Mesenchymal stem cell (in vitro differentiated cells and primary cell): ENCODE data around the gene SELENON.

Experiments used
- DNase-seq: peaks from one replicate; pipeline ENCODE4 v3.0.0-alpha.2; 2013
- H2AFZ ChIP-seq: one replicate; pipeline ENCODE4 v1.6.1; 2013; ENCODE audit warnings: low read depth, mild to moderate bottlenecking, control low read depth, inconsistent platforms, low read length, moderate library complexity
- H2AK5ac ChIP-seq: 2 replicates; pipeline ENCODE4 v1.6.1; 2013; ENCODE audit warnings: low read length, moderate library complexity, mild to moderate bottlenecking, inconsistent platforms; ENCODE audit not compliant: severe bottlenecking
- H2BK120ac ChIP-seq: one replicate; pipeline ENCODE4 v1.6.1; 2013; ENCODE audit warnings: low read depth, mild to moderate bottlenecking, inconsistent platforms, low read length, moderate library complexity
- H2BK12ac ChIP-seq, 2 experiments: one replicate each; pipeline ENCODE4 v1.6.1; 2013; ENCODE audit warnings: inconsistent platforms in 2 of 2, low read length in 2 of 2, mild to moderate bottlenecking in 2 of 2, moderate library complexity in 2 of 2, control low read depth in 1 of 2
- H2BK15ac ChIP-seq: one replicate; pipeline ENCODE4 v1.6.1; 2013; ENCODE audit warnings: mild to moderate bottlenecking, low read depth, inconsistent platforms; ENCODE audit not compliant: poor library complexity, severe bottlenecking
- H2BK5ac ChIP-seq: 2 replicates; pipeline ENCODE4 v1.6.1; 2013; ENCODE audit warnings: low read depth, mild to moderate bottlenecking, low read length, control low read depth, inconsistent platforms; ENCODE audit not compliant: poor library complexity, severe bottlenecking
- H3K14ac ChIP-seq, 2 experiments: one replicate each; pipeline ENCODE4 v1.6.1; 2013; ENCODE audit warnings: inconsistent platforms in 2 of 2, low read length in 2 of 2, control low read depth in 1 of 2, mild to moderate bottlenecking in 1 of 2, moderate library complexity in 1 of 2
- H3K18ac ChIP-seq, 2 experiments: one replicate each; pipeline ENCODE4 v1.6.1; 2013; ENCODE audit warnings: inconsistent platforms in 2 of 2, low read length in 2 of 2, control low read depth in 1 of 2, low read depth in 1 of 2, mild to moderate bottlenecking in 1 of 2
- H3K23ac ChIP-seq, 2 experiments: one replicate each; pipeline ENCODE4 v1.6.1; 2013; ENCODE audit warnings: inconsistent platforms in 2 of 2, low read length in 2 of 2, mild to moderate bottlenecking in 2 of 2, moderate library complexity in 2 of 2, control low read depth in 1 of 2
- H3K27ac ChIP-seq: 2 replicates; pipeline ENCODE4 v1.5.1; 2013; ENCODE audit warnings: mild to moderate bottlenecking, moderate library complexity, low read length, control low read depth, inconsistent platforms; ENCODE audit not compliant: poor library complexity, severe bottlenecking
- H3K27me3 ChIP-seq, 2 experiments: 2 replicates each; pipeline versions ENCODE4 v1.6.1 to v1.7.0; 2013; ENCODE audit warnings: low read length in 2 of 2, mild to moderate bottlenecking in 2 of 2, moderate library complexity in 2 of 2, control low read depth in 1 of 2, inconsistent platforms in 1 of 2; ENCODE audit not compliant: control insufficient read depth in 1 of 2, insufficient read depth in 1 of 2
- H3K36me3 ChIP-seq, 2 experiments: 2 replicates each; pipeline versions ENCODE4 v1.6.1 to v1.7.0; 2013; ENCODE audit warnings: low read length in 2 of 2, control low read depth in 1 of 2, inconsistent platforms in 1 of 2, low read depth in 1 of 2, mild to moderate bottlenecking in 1 of 2; ENCODE audit not compliant: insufficient read depth in 2 of 2, control insufficient read depth in 1 of 2
- H3K4ac ChIP-seq, 2 experiments: one replicate each; pipeline ENCODE4 v1.6.1; 2013; ENCODE audit warnings: inconsistent platforms in 2 of 2, low read length in 2 of 2, mild to moderate bottlenecking in 2 of 2, moderate library complexity in 2 of 2, control low read depth in 1 of 2, low read depth in 1 of 2
- H3K4me1 ChIP-seq: 2 replicates; pipeline ENCODE4 v1.6.1; 2013; ENCODE audit warnings: low read depth, low read length, control low read depth; ENCODE audit not compliant: control insufficient read depth, insufficient read depth
- H3K4me2 ChIP-seq: 2 replicates; pipeline ENCODE4 v1.6.1; 2013; ENCODE audit warnings: low read length, mild to moderate bottlenecking, inconsistent platforms; ENCODE audit not compliant: poor library complexity, severe bottlenecking
- H3K4me3 ChIP-seq, 2 experiments: 2 replicates each; pipeline versions ENCODE4 v1.5.1 to v1.7.0; 2013; ENCODE audit warnings: low read length in 2 of 2, mild to moderate bottlenecking in 2 of 2, control low read depth in 1 of 2, low read depth in 1 of 2; ENCODE audit not compliant: insufficient read depth in 1 of 2
- H3K79me1 ChIP-seq: replicated peaks from 2 replicates; pipeline ENCODE4 v1.6.1; 2013; ENCODE audit warnings: mild to moderate bottlenecking, control low read depth, low read length, inconsistent platforms; ENCODE audit not compliant: poor library complexity, severe bottlenecking
- H3K9ac ChIP-seq: 2 replicates; pipeline ENCODE4 v1.7.0; 2013; ENCODE audit warnings: mild to moderate bottlenecking, low read length, moderate library complexity
- H3K9me3 ChIP-seq: 2 replicates; pipeline ENCODE4 v1.7.0; 2013; ENCODE audit warnings: mild to moderate bottlenecking, low read length; ENCODE audit not compliant: control insufficient read depth
- H4K8ac ChIP-seq: one replicate; pipeline ENCODE4 v1.6.1; 2013; ENCODE audit warnings: inconsistent platforms, mild to moderate bottlenecking, low read length, moderate library complexity
- H4K91ac ChIP-seq: one replicate; pipeline ENCODE4 v1.6.1; 2013; ENCODE audit warnings: mild to moderate bottlenecking, low read length, inconsistent platforms
- WGBS: methylation state at CpG from one replicate; pipeline ENCODE4 v1.1.7; 2013; ENCODE audit warnings: mixed read lengths; 5-methylcytosine and 5-hydroxymethylcytosine counted together

The SELENON gene

GRCh38 chr1:25843483-25843882, 43.5 kb downstream of the SELENON start:
- Histone ChIP-seq H2BK120ac (no peak overlapping the region), H3K27ac (no peak overlapping the region), H3K4me1 (no peaks in the 10 kb centered on the region), H4K8ac (no peak overlapping the region), H2BK12ac (no peak overlapping the region), H2AK5ac (no peak overlapping the region), H2BK5ac (no peak overlapping the region), H2BK15ac (no peak overlapping the region), H3K9me3 (no peaks in the 10 kb centered on the region), H3K4ac (no peak overlapping the region), H3K23ac (no peak overlapping the region), H2AFZ (no peak overlapping the region), H3K27me3 (no peaks in the 10 kb centered on the region), H3K14ac (no peak overlapping the region), H3K4me2 (no peak overlapping the region), H3K79me1 (peaks cover 9% of the 10 kb centered on the region), H3K36me3 (no peaks in the 10 kb centered on the region), H3K9ac (no peak overlapping the region), H3K4me3 (no peak overlapping the region), H3K18ac (no peak overlapping the region), H4K91ac (no peak overlapping the region)
- DNase-seq = no peak
- WGBS = 96% methylated on average over 2 of the region's 3 CpGs

GRCh38 chr1:25844536-25845337, 44.7 kb downstream of the SELENON start:
- Histone ChIP-seq H2BK120ac (no peak overlapping the region), H2BK5ac (no peak overlapping the region), H2BK12ac (no peak overlapping the region), H3K27me3 (no peaks in the 10 kb centered on the region), H3K79me1 (peaks cover 12% of the 10 kb centered on the region), H3K27ac (peak overlapping the region; percentile 44), H4K91ac (no peak overlapping the region), H2AK5ac (no peak overlapping the region), H4K8ac (no peak overlapping the region), H3K9me3 (no peaks in the 10 kb centered on the region), H3K23ac (no peak overlapping the region), H3K4ac (no peak overlapping the region), H3K9ac (no peak overlapping the region), H2AFZ (no peak overlapping the region), H2BK15ac (no peak overlapping the region), H3K36me3 (no peaks in the 10 kb centered on the region), H3K4me2 (no peak overlapping the region), H3K18ac (no peak overlapping the region), H3K4me3 (no peak overlapping the region), H3K14ac (no peak overlapping the region), H3K4me1 (no peaks in the 10 kb centered on the region)
- DNase-seq = no peak
- WGBS = 96% methylated on average over 2 of the region's 3 CpGs

GRCh38 chr1:25845664-25846063, 45.7 kb downstream of the SELENON start:
- Histone ChIP-seq H3K27me3 (no peaks in the 10 kb centered on the region), H3K79me1 (peaks cover 12% of the 10 kb centered on the region), H2AK5ac (no peak overlapping the region), H3K9me3 (no peaks in the 10 kb centered on the region), H2BK5ac (no peak overlapping the region), H2BK120ac (no peak overlapping the region), H3K23ac (no peak overlapping the region), H2BK12ac (no peak overlapping the region), H3K14ac (no peak overlapping the region), H3K36me3 (no peaks in the 10 kb centered on the region), H3K27ac (no peak overlapping the region), H3K4me2 (no peak overlapping the region), H4K8ac (no peak overlapping the region), H2AFZ (no peak overlapping the region), H3K4ac (no peak overlapping the region), H3K4me1 (no peaks in the 10 kb centered on the region), H3K18ac (no peak overlapping the region), H4K91ac (no peak overlapping the region), H3K4me3 (no peak overlapping the region), H3K9ac (no peak overlapping the region), H2BK15ac (no peak overlapping the region)
- DNase-seq = no peak
- 96% methylated on average over 5 of the region's 5 CpGs for WGBS

GRCh38 chr1:25847929-25848328, 47.9 kb downstream of the SELENON start:
- Histone ChIP-seq H3K27ac (no peak overlapping the region), H2BK5ac (no peak overlapping the region), H3K4me1 (no peaks in the 10 kb centered on the region), H2BK12ac (no peak overlapping the region), H3K27me3 (no peaks in the 10 kb centered on the region), H2BK15ac (no peak overlapping the region), H2AK5ac (no peak overlapping the region), H3K14ac (no peak overlapping the region), H3K4me2 (no peak overlapping the region), H4K91ac (no peak overlapping the region), H2AFZ (no peak overlapping the region), H3K36me3 (no peaks in the 10 kb centered on the region), H3K18ac (no peak overlapping the region), H3K4me3 (no peak overlapping the region), H2BK120ac (no peak overlapping the region), H3K9ac (no peak overlapping the region), H3K23ac (no peak overlapping the region), H4K8ac (no peak overlapping the region), H3K4ac (no peak overlapping the region), H3K9me3 (no peaks in the 10 kb centered on the region), H3K79me1 (peaks cover 14% of the 10 kb centered on the region)
- whole genome bisulfite sequencing = 81% methylated on average over 4 of the region's 4 CpGs
- no peak for DNase-seq
